Cortex of kidney (tissue), 1 donor: ENCODE results near the gene DNMT3B.
"Not testable (repeated sequence)": the region's sequence is repeated elsewhere in the genome, so short reads cannot be mapped to it uniquely, and the experiment has no call there.

Experiments
- DNase-seq: peaks from one replicate; lab custom pipeline; 2025; lab: John Stamatoyannopoulos, UW

Gene DNMT3B

DNA sequence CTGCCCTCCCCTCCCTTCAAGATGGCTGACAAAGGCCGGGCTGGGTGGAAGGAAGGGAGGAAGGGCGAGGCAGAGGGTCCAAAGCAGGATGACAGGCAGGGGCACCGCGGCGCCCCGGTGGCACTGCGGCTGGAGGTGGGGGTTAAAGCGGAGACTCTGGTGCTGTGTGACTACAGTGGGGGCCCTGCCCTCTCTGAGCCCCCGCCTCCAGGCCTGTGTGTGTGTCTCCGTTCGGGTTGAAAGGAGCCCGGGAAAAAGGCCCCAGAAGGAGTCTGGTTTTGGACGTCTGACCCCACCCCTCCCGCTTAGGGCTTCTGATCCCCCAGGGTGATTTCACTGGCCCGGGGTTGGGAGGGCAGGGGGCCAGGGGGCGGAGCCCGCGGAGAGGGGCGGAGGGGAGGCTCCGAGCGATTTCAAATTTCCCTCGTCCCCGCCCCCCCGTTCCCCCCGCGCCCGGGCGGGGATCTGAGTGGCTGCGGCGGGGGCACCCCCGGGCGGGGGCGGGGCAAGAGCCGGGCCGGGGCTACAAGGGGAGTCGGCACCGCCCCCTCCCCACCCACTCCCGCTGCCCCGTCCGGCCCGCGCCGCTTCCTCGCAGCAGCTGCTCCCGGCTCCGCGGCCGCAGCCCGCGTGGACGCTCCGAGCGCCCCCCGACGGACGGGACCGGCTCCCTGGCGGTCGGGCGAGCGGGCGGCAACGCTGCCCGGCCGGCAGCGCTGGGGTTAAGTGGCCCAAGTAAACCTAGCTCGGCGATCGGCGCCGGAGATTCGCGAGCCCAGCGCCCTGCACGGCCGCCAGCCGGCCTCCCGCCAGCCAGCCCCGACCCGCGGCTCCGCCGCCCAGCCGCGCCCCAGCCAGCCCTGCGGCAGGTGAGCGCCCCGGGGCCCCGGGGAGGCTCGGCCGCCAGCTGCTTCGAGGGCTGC lies at the start of gene DNMT3B:
TSS of gene DNMT3B (plus strand) at position 555 of the 923 bp plus-strand sequence. CDS start 17,939 bp downstream, outside the sequence.
- DNase-seq, result peak; percentile 30

DNA sequence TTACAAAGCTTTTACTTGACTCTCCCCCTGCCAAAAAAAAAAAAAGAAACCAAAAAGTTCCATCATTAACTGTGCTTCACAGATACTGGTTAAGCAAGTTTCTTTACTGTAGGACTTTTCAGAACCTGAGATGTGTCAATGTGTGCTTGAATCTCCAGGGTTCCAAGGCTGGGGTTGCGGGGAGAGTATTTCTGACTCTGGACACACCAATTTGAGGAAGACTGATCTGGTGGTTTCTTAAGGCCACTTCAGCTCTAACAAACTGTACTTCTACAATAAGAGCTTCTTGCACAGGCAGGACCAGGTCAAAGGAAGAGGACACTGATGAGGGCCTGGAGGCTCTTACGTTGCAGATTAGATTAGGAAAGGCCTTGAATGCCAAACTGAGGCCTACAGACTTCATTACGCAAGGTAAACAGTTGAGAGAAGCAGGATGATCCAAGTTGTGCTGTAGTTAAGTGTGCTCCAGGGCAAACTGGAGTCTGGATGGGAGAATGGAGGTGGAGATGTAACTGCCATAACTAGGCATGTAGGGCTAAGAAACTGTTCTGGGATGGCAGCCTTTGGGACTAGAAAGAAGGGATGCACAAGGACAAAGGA lies 43.3 kb upstream of the DNMT3B start:
- DNase-seq, result no peak

DNA sequence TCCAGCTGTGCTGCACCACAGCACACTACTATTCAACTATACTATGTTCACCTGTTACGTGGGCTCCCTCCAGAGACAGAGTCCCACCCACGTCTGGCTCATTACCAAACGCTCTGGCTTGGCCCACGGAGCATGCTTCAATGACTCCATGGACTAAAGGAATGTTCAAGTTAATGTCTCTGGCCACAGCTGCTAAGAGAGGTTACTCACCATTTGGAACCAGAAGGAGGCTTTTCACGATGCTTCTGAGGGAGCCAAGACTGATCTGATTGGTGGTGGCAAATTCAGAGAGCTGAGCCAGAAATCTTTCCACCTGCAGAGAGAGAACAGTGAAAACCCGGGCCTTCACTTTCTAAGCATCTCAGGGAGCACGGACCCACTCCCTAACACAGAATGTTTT lies 34.5 kb upstream of the DNMT3B start:
- no peak for DNase-seq

GRCh38 chr20:32728435-32728834 lies 33.8 kb upstream of the DNMT3B start:
- DNase-seq, result not testable (repeated sequence)

GRCh38 chr20:32729334-32729733 lies 32.9 kb upstream of the DNMT3B start:
- not testable (repeated sequence) for DNase-seq

GRCh38 chr20:32731882-32732266 lies 30.3 kb upstream of the DNMT3B start:
- no peak for DNase-seq

DNA sequence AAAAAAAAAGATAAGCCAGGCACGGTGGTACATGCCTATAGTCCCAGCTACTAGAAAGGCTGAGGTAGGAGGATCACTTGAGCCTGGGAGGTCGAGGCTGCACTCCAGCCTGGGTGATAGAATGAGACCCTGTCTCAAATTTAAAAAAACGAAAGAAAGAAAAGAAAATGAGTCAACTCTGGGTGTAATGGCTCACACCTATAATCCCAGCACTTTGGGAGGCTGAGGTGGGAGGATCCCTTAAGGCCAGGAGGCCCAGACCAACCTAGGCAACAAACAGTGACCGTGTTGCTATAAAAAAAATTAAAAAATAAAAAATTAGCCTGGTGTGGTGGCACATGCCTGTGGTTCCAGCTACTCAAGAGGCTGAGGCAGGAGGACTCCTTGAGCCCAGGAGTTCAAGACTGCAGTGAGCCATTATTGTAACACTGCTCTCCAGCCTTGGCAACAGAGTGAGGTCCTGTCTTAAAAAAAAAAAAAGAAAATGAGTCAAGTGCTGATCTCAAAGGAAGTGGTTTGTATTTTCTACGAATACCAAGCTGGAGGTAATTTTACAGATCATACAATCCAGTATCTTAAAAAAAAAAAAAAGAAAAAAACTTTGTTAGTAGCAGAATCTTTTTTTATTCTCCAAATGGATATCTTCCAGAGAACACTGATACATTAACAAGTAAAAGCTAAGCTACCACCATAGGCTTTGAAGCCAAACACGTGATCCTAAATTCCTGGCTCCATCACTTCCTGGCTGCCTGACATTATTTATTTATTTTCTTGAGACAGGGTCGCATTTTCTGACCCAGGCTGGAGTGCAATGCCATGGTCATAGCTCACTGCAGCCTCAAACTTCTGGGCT lies 24.6 kb upstream of the DNMT3B start:
- no peak for DNase-seq

DNA sequence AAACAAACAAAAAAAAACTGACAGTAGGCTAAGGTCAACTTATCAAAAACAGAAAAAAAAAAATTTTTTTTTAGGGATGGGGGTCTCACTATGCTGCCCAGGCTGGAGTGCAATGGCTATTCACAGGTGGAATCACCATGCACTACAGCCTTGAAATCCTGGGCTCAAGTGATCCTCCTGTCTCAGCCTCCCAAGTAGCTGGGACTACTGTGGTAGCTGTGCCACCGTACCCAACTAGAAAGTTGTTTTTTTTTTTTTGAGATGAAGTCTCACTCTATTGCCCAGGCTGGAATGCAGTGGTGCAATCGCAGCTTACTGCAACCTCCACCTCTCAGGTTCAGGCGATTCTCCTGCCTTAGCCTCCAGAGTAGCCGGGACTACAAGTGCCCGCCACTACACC lies 21.0 kb upstream of the DNMT3B start:
- DNase-seq, result no peak

DNA sequence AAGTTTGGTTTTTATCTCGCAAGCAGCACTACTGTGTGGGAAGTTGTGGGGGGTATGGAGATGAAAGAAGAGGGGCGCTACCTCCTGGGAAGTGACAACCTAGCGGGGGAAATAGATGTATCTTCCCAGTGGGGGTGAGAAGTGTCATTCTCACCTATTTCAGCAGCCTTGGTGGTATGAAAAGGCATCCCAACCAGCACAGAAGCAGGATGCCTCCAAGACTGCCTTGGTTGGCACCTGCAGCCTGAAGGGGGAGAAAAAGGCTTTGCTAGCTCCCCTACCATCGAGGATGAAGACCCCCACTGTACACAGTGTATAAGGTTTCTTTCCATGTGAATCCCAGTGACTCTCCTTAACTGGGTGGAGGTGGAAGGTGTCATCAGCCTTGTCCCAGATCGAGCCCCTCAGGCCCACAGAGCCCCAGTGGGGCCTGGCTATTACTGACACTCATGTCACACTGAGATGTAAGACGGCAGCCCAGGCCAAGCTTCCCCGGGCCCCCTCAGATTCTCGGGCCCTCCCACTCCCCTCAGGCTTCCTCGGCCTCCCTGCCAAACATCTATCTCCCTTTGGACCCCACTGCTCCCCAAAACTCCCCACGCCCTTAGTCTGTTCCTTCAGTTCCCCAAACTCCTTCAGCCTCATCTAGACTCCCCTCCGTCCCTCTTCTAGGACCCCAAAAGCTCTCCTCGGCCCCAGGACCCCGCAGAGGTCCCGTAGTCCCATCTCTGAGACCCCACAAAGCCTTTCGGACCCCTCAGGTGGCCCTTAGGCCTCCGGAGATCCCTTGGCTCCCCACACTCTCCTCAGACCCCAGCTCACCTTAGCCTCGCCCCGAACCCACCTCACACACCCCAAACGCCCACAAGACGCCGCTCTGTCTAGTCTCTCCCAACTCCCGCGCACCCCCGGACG lies 19.6 kb upstream of the DNMT3B start:
- DNase-seq, result no peak

DNA sequence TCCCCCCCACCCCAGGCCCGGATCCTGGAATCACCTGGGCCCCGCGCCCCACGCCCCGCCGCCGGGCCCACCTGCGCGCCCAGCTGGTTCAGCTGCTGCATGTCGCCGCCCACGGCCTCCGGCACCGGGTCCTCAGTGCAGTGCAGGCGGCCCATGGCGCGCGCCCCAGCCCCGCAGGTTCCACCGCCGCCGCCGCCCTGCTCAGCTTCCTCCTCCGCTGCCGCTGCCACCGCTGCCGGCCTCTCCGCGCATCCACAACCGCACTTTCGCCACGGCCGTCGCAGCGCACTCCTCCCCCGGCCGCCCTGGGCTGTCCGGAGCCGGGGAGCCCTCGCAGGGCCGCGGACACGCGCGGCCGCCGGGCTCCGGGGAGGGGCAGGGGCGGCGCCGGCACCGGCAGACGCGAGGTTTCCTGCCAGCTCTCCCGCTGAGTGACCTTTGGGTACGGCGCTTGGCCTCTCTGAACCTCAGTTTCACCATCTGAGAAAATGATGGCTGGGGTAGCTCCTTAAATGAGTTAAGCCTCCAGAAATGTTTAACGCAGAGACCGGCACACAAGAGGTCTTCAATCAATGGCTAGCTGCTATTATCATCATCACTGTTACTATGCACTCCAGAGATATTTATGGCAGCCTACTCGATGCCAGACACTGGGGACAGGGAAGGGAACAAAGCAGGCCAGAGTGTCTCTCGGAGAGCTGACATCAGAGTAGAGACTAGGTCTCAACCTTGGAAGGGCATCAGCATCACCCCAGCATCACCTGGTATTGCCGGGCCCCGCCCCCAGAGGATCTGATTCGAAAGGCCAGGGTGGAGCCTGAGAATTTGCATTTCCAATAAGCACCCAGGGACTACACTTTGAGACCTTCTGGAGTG lies 18.7 kb upstream of the DNMT3B start, which contains the start of gene COMMD7:
TSS of gene COMMD7 (minus strand) at position 231 of the 876 bp plus-strand sequence. CDS start at position 155, 76 bp downstream.
- no peak for DNase-seq

- DNase-seq, result no peak
These were observed 12.1 kb upstream of the DNMT3B start for GRCh38 chr20:32749914-32750637.

GRCh38 chr20:32751293-32751692 lies 10.9 kb upstream of the DNMT3B start:
- no peak for DNase-seq

DNA sequence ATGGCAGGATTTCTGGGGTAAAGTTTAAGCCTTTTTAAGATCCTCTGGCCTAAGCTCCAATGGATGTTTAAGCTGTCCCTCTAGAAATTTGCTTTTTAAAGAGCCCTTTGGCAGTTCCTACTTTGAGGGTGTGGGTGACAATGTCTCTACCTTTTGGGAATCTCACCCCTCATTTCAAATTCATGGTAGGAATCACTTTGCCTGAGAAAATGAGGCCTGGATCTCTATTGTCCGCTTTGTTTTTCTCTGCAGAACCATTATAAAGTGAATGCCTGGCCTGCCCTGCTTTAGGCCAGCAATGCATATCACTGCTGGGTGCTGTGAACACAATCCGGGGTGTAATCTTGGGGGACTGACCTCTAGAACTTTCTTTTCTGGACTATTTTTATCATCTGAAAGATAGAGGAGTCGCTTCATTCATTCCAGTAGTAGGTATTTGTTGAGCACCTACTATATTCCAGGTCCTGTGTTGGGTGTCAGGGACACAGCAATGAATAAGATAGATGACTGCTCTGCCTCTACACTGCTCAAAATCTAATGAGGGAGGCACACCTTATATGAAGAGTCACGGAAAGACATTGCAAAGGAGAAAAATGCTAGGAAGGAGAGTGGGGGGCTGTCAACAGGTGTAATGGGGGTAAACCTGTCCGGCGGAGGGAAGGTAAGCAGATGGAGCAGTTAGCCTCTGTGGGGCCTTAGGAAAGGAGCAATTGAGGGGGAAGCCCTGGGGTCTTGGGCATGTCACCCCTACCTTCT lies 10.3 kb upstream of the DNMT3B start:
- no peak for DNase-seq

GRCh38 chr20:32752458-32753250 lies 9.5 kb upstream of the DNMT3B start:
- DNase-seq, result no peak

DNA sequence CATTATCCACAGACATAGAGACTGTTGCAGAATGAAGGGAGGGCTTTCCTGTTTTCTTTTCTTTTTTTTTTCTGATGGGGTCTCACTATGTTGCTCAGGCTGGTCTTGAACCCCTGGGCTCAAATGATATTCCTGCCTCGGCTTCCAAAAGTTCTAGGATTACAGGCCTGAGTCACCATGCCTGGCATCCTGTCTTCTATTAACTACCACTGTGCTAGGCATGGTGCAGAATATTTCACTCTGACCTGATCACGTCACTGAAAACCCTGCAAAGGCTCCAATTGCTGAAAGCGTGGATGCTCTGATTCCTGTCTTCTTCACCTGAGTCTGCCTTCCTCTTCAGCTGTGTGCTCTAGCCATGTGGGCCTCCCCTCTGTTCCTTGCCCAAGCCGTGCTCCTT lies 8.5 kb upstream of the DNMT3B start:
- no peak for DNase-seq

- DNase-seq, result no peak
These were observed 6.0 kb upstream of the DNMT3B start for GRCh38 chr20:32756156-32756555.

- no peak for DNase-seq
These were observed 761 bp upstream of the DNMT3B start for GRCh38 chr20:32761417-32761830.

DNA sequence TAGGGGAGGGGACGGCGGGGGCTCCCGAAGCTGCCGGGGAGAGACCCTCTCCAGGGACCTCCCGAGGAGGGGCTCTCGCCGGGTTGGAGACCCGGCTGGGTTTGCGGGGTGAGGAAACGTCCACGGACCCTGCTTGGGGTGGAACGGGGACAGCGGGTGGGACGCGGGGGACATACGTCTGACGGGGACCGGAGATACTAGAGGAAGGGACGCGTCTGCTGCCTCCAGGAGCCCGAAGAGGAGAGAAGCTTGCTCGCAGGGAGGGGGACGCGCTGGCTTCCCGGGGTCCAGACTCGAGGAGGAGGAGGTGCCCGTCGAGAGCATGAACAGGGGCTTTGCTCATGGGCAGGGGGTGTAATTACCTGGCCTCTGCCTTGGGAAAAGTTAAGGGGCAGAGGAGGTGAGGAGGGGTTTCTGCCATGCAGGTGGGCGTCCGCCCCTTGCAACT lies 593 bp downstream of the DNMT3B start:
- no peak for DNase-seq
